ENCODE results near the gene ATP5MK.

GRCh38 chr10:103373544-103373943 is 22.7 kb downstream of the ATP5MK start:
- TF ChIP-seq ZFP30 (CRISPR knock-in tag; IDR thresholded peaks at IDR 0.05) (no peak), ARNTL (CRISPR knock-in tag; IDR thresholded peaks at IDR 0.05; ENCODE audit: borderline replicate concordance, low read depth) (no peak), ZNF565 (CRISPR knock-in tag; conservative IDR thresholded peaks at IDR 0.05; ENCODE audit: low read depth) (no peak), TSHZ2 (CRISPR knock-in tag; IDR thresholded peaks at IDR 0.05) (no peak), CREB5 (CRISPR knock-in tag; IDR thresholded peaks at IDR 0.05; ENCODE audit: low read depth) (no peak), POU6F1 (CRISPR knock-in tag; IDR thresholded peaks at IDR 0.05; ENCODE audit: borderline replicate concordance, low read depth) (no peak), PATZ1 (CRISPR knock-in tag; IDR thresholded peaks at IDR 0.05; ENCODE audit: borderline replicate concordance) (no peak)

Data from SK-N-SH treated with all-trans-retinoic acid at 6 μM for 48 hours (cell line).